ENCODE results near the gene IFT27. TPM values are rescaled to one million over a fixed set of nuclear protein-coding genes. Genes with fewer than 3 reads are reported as not detected.

Gene IFT27
- total RNA-seq, 4 donors from 2014 or later, result 5.8 to 22.7 (median 12.9) TPM

- no peak overlapping the region for H3K4me3 ChIP-seq
- in situ Hi-C loops (cut with MboI; ENCODE audit: low pct_ligation_motif_present in 1 of 4, low pct_unique_long_range_greater_than_20kb in 1 of 4, low sequenced_read_pairs in 3 of 4), result no loop called here
- H3K9me3 ChIP-seq, result no peaks in the 10 kb centered on the region
- H3K27ac ChIP-seq, result no peak overlapping the region
- H3K27me3 ChIP-seq, result peaks cover 44% of the 10 kb centered on the region
- 40 to 71% methylated on average over 1 to 24 of the region's 24 CpGs for WGBS, 2 donors (ENCODE audit: low coverage in 1 of 2)
- TF ChIP-seq EP300 (IDR thresholded peaks at IDR 0.05; ENCODE audit: low read depth) (no peak), CTCF (IDR thresholded peaks at IDR 0.05) (no peak), POLR2A (IDR thresholded peaks at IDR 0.05) (no peak), POLR2AphosphoS5 (IDR thresholded peaks at IDR 0.05) (no peak)
- no peak for DNase-seq
- H3K4me1 ChIP-seq, result no peaks in the 10 kb centered on the region
- intact Hi-C loops (cut with DNase I; ENCODE audit: low total_unique reads), result no loop called here
- H3K36me3 ChIP-seq, result no peaks in the 10 kb centered on the region
Observed at GRCh38 chr22:36725366-36726006, 50.4 kb downstream of the IFT27 start.

- H3K4me1 ChIP-seq, result no peaks in the 10 kb centered on the region
- no peaks in the 10 kb centered on the region for H3K36me3 ChIP-seq
- no peak overlapping the region for H3K4me3 ChIP-seq
- no peak overlapping the region for H3K27ac ChIP-seq
- DNase-seq, result no peak
- in situ Hi-C loops (cut with MboI; ENCODE audit: low pct_ligation_motif_present in 1 of 4, low pct_unique_long_range_greater_than_20kb in 1 of 4, low sequenced_read_pairs in 3 of 4) (no loop called here), intact Hi-C loops (cut with DNase I; ENCODE audit: low total_unique reads) (no loop called here)
- TF ChIP-seq EP300 (IDR thresholded peaks at IDR 0.05; ENCODE audit: low read depth) (no peak), POLR2A (IDR thresholded peaks at IDR 0.05) (no peak), CTCF (IDR thresholded peaks at IDR 0.05) (no peak), POLR2AphosphoS5 (IDR thresholded peaks at IDR 0.05) (no peak)
- no peaks in the 10 kb centered on the region for H3K9me3 ChIP-seq
- WGBS, 2 donors (ENCODE audit: low coverage in 1 of 2), result 64 to 100% methylated on average over 1 to 4 of the region's 4 CpGs
- peaks cover 44% of the 10 kb centered on the region for H3K27me3 ChIP-seq
Observed at GRCh38 chr22:36724836-36725235, 51.1 kb downstream of the IFT27 start.

GRCh38 chr22:36722055-36722454, 53.9 kb downstream of the IFT27 start:
- TF ChIP-seq POLR2A (IDR thresholded peaks at IDR 0.05) (no peak), CTCF (IDR thresholded peaks at IDR 0.05) (no peak), EP300 (IDR thresholded peaks at IDR 0.05; ENCODE audit: low read depth) (no peak), POLR2AphosphoS5 (IDR thresholded peaks at IDR 0.05) (no peak)
- intact Hi-C loops (cut with DNase I; ENCODE audit: low total_unique reads), result no loop called here
- Histone ChIP-seq H3K27me3 (peaks cover 39% of the 10 kb centered on the region), H3K4me1 (no peaks in the 10 kb centered on the region), H3K36me3 (no peaks in the 10 kb centered on the region), H3K4me3 (no peak overlapping the region), H3K27ac (no peak overlapping the region), H3K9me3 (no peaks in the 10 kb centered on the region)
- DNase-seq, result no peak
- in situ Hi-C loops (cut with MboI; ENCODE audit: low pct_ligation_motif_present in 1 of 4, low pct_unique_long_range_greater_than_20kb in 1 of 4, low sequenced_read_pairs in 3 of 4), result no loop called here

GRCh38 chr22:36715647-36716046, 60.3 kb downstream of the IFT27 start:
- H3K36me3 ChIP-seq, result no peaks in the 10 kb centered on the region
- in situ Hi-C loops (cut with MboI; ENCODE audit: low pct_ligation_motif_present in 1 of 4, low pct_unique_long_range_greater_than_20kb in 1 of 4, low sequenced_read_pairs in 3 of 4), result no loop called here
- no peak for TF ChIP-seq EP300 (IDR thresholded peaks at IDR 0.05; ENCODE audit: low read depth)
- TF ChIP-seq CTCF (IDR thresholded peaks at IDR 0.05), result no peak
- no peak for TF ChIP-seq POLR2A (IDR thresholded peaks at IDR 0.05)
- no peak for TF ChIP-seq POLR2AphosphoS5 (IDR thresholded peaks at IDR 0.05)

More at GRCh38 chr22:36715647-36716046, 60.3 kb downstream of the IFT27 start:
- 85 to 88% methylated on average over 1 of the region's 1 CpG for WGBS, 2 donors (ENCODE audit: low coverage in 1 of 2)
- Histone ChIP-seq H3K27me3 (peaks cover 11% of the 10 kb centered on the region), H3K4me1 (no peaks in the 10 kb centered on the region), H3K9me3 (no peaks in the 10 kb centered on the region), H3K27ac (no peak overlapping the region), H3K4me3 (no peak overlapping the region)
- DNase-seq, result no peak
- intact Hi-C loops (cut with DNase I; ENCODE audit: low total_unique reads), result no loop called here

Measured in transverse colon (tissue), 4 donors.